ENCODE results near the gene NPSR1.
A peak's percentile ranks its signal among the peaks of the same experiment; 100 is the strongest.
"Not testable (repeated sequence)": the region's sequence is repeated elsewhere in the genome, so short reads cannot be mapped to it uniquely, and the experiment has no call there.

The NPSR1 gene

DNA sequence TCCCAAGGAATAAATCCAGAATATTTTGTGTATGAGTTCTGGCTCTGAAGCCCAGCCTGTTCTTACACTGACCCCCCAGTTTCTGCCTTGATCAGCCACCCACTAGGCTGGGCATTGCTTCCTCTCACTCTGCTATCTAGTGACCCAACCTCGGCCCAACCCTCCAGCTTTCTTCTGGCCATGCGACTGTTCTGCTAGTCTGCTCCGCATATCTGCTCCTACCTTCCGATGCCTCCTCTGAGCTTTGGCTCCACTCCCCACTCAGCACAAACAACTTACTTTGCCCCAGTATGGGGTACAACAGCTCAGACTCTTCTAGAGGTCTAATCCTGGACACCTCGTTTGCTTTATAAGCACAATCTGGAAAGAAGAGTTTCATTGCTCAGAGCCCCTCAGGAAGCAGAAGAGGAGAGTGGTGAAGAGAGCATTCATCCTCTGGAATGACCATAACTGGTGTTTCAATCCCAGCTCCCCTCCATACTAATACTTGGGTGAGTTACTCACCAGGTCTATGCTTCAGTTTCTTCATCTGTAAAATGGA is 99.6 kb downstream of the NPSR1 start:
- no peak for DNase-seq (ENCODE audit: low read depth)

DNA sequence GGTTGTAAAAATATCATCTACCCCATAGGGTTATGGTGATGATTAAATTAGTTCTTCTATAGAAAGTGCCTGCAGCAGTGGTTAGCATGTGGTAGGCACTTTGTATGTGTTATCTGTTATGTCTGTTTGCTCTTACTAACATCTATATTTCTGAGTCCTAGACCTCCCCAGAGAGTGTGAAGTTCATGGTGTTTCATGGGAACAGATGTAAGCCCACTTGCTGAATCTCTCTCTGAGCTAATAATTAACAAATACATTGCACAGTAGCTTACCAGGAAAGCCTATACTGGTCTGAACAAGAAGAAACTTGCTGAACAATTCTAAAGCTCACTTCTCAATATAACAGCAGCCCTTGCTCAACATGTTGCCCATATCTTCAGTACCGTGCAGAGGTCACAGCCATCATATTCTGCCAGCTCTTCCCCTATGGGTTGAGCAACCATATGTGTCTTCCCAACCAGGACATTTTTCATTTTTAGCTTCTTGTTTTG is 100.1 kb downstream of the NPSR1 start:
- no peak for DNase-seq (ENCODE audit: low read depth)

DNA sequence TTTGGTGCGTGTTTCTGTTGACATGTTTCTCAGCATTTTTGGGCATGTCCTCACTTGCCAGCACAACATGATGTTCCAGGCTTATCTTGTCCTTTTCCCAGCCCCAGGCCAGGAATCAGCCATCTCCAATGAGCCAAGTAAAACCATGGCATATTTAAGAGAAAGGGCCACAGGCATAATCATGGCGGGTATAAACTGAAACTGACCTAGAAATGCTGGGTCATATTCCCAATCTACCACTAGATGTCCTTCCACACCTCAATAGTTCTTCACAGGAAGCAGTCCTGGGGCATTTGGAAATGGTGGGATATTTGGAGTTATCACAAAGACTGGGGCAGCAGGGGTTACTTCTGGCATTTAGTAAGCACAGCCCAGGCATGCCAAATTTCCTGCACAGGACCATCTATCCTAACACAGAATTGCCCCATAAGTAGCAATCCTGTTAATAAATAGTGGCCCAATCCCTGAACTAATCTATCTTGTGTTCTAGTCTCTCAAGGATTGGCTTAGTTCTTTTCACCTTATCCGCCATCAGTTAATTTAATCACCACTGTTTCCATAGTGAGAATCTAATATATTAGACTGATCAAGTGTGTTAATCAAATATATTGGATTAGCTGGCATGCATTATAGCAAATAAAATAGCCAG is 101.6 kb downstream of the NPSR1 start:
- no peak for DNase-seq (ENCODE audit: low read depth)

DNA sequence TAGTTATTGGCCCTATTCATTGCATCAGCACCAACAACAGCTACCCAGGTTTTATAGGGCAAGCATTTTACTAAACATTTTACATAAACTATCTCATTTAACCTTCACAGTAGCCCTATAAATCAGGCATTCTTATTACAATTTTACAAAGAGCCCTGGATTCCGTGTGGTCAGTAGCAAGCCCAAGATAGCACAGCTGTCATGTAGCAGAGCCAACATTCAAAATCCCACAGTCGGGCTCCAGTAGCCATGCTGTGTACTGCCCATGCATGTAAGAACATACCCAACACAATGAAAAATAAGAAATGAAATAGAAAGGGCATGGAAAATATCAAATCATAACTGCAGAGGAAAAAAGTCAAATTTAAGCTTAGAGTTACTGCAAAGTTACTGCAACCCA is 102.3 kb downstream of the NPSR1 start:
- no peak for DNase-seq (ENCODE audit: low read depth)

DNA sequence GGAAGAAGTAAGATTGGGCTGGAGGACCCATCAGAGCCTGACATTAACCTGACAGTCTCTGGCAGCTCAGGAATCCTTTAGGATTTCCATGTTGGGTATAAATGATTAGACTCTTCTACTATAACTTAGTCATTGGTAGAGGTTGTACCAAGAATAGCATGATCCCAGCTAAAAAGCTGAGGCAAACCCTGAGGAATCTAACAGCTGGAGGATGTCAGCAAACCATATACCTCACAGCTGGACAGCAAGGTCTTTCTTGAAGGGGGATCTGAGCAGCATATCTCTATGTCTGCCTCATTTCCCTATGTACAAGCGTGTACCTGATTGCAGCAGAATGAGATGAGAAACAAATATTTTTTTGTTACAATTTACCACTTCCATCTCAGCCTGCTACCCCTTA is 103.2 kb downstream of the NPSR1 start:
- DNase-seq (ENCODE audit: low read depth), result no peak

DNA sequence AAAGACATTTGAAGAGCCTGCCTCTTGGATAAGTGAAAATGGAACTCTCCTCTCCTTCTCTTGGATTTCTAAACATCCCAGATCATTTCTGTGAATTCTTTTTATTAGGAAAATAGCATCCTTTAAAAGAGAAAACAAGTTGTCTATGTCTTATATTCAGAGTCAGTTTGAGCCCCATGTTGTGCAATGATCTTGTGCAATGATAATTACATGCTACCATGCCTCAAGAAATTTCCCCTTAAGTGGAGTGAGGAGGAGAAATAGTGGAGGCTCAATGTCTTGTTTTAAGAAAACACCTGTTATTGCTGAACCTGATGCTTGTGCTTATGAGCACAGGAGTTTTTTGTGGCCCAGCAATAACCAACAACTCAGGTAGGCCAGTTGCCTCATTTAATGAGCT is 103.6 kb downstream of the NPSR1 start:
- no peak for DNase-seq (ENCODE audit: low read depth)

DNA sequence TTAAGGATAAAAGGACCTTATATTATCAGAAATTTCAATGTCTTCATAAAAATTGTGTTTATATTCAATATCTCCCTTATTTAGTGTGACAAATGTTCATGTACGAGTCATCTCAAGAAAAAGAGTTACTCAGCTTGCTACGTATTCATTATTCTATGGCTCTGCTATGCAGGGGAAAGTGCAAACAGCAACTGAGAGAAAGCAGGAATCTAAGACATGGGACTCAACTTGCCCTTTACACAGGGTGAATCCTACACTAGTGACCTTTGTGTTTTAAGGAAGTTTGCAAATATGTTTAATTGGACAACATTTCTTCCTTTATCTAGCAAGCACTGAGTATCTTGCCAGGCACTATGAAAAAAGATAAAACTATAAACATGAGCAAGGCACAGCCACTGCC is 104.7 kb downstream of the NPSR1 start:
- no peak for DNase-seq (ENCODE audit: low read depth)

DNA sequence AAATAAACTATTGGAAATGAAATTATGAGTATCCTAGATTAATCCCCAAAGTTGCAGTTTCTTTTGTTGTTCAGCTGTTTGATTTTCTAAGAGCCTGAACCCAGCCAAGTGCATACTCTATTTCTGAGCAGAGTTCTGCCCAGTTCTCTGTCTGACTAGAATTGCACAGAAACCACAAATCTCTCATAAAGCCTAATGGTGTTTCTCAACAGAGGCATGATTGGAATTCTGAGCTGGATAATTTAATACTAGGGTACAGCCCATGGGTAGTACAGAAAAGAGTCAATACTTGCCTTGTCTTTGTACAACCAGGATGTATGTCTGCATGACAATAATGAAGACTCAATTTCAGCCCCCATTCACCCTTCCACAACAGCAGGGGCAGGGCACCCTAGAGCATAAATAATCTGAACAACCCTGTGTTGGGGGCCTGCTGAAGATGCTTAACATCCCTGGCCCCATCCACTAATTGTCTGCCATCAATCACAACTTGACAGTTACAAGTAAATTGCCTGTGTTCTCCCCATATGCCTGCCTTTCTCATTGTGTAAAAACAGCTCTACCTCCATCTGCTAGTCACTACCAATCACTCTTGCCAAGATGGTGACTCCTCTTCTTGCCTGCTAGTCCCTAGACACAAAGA is 114.4 kb downstream of the NPSR1 start:
- DNase-seq (ENCODE audit: low read depth), result no peak

DNA sequence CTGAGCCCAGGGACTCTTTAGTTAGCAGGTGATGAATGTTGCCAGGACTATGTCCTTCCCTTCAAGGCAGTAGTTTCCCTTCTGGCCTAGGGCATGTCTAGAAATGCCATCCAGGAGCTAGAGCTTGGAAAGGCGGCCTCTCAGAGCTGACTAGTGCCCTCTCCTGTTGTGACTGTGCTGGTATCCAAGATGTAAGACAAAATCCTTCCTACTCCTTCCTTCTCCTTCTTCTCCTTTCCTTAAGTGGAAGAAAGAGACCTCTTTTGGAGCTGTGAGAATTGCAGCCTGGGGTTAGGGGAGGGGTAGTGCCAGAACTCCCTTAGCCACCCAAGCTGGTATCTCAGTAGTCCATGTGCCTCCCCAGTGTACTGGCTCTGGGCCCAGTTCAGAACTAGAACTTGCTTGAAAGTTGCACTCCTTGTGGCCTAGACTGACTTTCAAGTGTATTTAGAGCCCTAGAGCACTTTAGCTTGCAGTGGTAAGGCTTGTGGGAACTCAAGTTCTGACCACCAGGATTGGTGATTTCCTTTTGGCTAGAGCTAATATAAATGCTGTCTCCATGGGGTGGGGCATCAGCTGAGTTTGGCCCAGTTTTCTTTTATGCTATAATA is 118.8 kb downstream of the NPSR1 start:
- no peak for DNase-seq (ENCODE audit: low read depth)

DNA sequence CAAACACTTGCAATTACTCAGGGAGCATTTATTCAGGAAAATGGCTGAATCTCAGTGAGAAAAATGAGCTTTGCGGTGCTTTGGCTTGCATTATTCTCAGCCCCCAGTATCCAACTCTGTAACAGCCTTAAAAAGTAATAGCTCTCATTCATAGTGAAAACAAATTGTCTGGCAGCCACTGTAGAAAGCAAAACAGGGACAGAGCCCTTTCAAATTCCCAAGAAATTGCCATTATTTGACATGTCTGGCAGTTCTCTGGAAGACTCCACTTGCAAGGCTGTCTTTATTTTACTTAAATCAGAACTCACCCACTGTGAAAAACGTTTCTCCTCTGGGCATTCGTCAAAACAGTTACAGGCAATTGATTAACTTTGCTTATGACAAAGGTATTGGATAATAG is 122.5 kb downstream of the NPSR1 start:
- no peak for DNase-seq (ENCODE audit: low read depth)

DNA sequence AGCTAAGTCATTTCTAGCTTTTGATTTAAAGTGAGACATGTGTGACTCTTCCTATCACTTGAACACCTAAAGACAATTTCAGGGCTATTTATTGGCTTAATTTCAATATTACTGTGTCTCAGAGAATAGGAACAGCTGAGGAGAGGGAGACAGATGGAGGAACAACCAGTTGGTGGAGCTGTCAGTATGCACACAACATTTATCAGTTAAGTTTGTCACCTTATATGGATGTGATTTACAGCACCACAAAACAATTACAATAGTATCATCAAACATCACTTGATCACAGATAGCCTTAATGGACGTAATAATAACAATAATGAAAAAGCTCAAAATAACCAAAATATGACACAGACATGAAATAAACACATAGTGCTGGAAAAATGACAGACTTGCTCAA is 129.6 kb downstream of the NPSR1 start:
- DNase-seq (ENCODE audit: low read depth), result no peak

DNA sequence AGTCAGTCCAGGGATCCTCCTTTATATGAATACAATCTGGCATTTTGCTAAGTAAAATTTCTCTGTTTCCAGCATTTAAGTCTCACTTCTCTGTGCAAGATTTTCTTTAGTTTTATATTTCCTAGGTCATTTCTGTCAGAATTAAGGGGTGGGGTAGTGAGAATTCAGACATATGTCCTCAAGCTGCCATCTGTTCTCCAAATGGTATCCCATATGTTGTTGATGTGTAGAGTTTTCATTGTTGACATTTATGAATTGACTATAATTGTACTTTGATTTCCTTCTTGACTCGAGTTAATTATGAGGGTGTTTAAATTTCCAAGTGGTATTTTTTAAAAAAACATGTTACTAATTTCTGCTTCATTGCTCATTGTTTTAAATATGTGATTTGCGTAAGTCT is 148.8 kb downstream of the NPSR1 start:
- no peak for DNase-seq (ENCODE audit: low read depth)

DNA sequence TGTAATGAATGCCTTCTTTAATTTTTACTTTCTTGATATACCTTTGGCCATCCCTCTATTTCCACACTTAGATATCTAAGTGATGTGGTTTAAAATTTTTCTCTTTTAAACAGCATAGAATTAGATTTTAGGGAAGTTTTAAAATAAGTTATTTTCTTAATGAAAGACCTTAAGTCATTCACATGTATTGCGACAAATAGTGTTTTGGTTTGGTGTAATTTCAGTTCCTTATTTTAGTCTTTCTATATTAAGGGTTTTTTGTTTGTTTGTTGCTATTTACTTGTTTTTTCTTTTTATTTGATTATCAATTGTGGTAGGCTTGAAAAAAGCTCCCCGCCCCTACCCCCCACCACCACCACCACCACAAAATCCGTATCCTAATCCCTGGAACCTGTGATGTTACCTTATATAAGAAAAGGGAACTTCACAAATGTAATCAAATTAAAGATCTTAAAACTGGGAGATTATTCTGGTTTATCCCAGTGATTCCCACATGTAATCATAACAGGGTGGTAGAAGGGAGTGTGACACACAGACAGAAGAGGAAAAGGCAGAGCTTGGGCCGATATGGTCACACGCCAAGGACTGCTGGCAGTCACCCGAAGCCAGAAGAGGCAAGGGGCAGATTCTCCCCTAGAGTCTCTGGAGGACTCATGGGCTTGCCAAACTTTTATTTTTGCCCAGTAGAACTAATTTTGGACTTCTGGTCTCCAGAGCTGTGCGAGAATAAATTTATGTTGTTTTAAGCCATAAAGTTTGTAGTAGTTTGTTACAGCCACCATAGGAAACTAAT is 149.7 kb downstream of the NPSR1 start:
- DNase-seq (ENCODE audit: low read depth), result no peak

DNA sequence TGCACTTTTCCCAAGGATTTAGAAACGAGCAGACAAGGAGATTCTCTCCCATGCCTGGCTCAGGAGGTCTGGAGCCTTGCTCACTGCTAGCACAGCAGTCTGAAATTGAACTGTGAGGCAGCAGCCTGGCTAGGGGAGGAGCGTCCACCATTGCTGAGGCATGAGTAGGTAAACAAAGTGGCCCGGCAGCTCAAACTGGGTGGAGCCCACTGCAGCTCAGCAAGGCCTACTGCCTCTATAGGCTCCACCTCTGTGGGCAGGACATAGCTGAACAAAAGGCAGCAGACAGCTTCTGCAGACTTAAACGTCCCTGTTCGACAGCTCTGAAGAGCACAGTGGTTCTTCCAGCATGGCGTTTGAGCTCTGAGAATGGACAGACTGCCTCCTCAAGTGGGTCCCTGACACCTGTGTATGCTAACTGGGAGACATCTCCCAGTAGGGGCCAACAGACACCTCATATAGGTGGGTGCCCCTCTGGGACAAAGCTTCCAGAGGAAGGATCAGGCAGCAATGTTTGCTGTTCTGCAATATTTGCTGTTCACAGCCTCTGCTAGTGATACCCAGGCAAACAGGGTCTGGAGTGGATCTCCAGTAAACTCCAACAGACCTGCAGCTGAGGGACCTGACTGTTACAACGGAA is 156.3 kb downstream of the NPSR1 start:
- not testable (repeated sequence) for DNase-seq (ENCODE audit: low read depth)

DNA sequence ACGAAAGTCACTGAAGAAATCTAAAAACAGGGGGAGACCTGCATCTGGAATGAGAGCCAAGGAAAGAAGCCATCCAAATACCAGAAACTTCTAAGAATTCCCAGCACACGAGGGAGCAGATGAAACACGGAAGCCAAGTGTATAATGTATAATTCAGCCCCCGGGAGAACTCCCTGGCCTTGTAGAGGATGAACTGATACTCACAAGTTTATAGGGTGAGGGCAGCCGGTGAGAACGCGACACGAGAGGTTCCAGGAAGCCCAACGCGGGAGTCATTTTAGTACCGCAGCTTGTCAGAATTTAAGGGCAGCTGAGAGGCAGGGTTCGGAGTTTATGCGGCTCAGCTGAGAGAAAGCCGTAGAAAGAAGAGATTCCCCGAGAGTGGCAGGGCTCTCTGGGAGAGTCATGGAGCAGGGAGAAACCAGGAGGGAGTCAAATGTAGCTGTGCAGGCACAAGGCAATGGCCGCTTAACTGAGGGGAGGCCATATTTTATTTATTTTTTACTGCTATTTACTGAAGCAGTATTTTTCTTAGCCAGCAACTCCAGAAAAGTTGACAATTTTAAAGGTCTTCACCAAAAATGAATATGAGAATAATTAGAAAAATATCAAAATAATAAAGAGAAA is 164.0 kb downstream of the NPSR1 start:
- no peak for DNase-seq (ENCODE audit: low read depth)

DNA sequence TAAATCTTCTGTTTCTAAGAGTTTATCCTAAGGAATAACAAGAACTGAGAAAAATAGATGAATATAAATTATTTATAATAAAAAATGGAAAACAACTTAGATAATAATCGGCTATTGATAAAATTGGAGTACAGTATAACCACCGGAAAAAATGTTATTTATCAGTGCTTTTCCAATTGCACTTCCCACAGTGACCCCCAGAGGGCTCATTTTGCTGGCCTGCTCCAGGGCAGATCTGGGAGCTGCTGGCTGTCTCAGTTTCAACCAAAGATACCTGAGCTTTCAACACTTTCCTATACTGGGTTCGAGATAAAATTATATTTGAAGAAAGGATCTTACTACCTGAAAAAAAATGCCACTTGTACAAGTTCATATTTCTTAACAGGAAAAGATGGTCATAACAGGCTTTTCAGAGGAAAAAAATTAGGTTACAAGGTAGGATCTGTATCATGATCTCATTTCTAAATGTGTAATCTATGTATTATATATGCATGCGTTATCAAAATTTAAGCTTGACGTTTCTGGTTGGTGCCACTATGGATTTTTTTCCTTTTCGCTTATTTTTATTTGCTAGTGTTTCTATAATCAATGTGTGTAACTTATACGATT is 165.7 kb downstream of the NPSR1 start:
- peak; percentile 37 for DNase-seq (ENCODE audit: low read depth)

DNA sequence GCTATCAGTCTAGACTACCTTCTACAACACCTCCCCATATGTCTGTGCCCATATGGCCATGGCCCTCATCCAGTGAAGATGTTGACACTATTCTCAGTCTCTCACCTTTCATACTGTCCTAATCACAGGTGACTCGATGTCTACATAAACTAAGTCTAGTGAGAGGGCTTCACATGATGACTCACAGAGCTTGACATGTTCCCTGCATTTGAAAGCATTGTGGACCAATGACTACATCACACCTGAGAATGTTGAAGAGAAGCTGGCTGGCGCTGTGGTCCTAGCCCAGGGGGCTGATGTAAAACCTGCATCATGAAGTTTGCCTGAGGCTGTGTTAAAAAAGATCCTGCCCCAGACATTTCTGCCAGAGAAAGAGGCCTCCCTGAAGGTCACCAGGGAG is 167.2 kb downstream of the NPSR1 start:
- DNase-seq (ENCODE audit: low read depth), result no peak

DNA sequence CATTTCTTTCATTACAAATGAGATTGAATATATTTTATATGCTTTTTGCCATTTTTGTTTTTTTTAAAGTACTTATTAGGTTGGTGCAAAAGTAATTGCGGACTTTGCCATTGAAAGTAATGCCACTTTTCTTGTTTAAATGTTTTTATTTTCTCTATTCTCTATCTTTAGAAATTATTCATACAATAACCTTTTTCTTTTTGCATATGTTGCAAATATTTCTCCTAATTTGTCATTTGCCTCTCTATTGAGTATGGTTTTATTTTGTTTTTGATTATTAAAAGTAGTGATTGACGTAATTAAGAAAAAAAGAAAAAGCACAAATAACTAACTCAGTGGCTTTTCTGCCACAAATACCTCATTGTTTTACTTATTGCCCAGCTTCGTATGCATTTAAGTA is 172.4 kb downstream of the NPSR1 start:
- DNase-seq (ENCODE audit: low read depth), result no peak

DNA sequence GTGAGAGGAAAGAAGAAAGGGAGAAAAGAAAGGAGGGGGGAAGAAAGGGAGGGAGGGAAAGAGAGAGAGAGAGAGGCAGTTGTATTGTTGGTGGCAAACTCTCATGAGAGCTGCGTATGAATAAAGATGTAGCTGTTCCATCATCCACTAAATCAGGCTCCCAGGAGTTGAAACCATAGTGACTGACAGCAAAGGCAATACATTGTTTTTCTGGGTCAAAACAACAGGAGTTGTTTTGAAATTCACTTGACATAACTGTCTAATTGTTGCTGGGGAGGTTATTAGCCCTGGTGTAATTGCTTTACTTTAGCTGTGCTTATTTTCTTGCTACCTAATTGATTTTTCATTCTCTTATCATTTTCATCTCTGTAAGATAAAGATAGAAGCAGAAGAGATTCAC is 173.4 kb downstream of the NPSR1 start:
- DNase-seq (ENCODE audit: low read depth), result no peak

DNA sequence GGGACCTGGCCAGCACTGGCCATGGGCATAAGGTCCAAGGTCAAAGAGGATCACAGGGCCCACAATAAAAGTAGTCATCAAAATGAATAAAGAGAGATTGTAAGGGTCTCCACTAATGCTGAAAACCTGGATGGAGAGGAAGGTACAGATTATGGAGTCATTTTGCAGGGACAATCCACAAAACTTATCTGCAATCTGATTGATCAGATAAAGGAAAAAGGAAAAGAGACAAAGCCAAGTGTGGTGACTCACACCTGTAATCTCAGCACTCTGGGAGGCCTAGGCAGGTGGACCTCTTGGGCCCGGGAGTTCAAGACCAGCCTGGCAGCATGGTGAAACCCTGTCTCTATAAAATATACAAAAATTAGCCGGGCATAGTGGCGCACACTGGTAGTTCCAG is 174.0 kb downstream of the NPSR1 start:
- DNase-seq (ENCODE audit: low read depth), result no peak

All from activated T-cell treated with anti-CD3 and anti-CD28 coated beads for 24 hours (primary cell).